ENCODE data around the gene ITGA11. TPM values are rescaled to one million over a fixed set of nuclear protein-coding genes. Genes with fewer than 3 reads are reported as not detected.

The ITGA11 gene
- total and polyA plus RNA-seq, 2 experiments from 2014 or later, result 0.03 to 0.40 TPM

DNA sequence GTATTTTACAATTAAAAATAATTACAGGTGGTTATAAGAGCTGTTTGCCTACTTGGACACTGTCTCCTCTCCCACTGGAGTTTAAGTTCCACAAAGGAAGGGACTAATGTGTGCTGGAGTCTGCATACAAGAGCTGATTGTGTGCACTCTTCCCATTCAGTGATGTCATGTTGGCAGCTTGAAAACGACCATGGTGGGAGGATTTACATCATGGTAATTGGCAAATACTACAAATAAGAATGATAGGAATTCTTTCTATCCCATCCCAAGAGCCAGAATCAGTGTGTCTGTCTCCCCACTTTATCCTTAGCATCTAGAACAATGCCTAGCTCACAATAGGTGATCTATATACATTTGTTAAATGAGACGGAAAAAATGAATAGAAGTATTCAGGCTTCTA, 14.1 kb downstream of the ITGA11 start:
- Histone ChIP-seq H3K79me2 (replicated peaks; ENCODE audit: insufficient read depth) (no peaks in the 10 kb centered on the region), H3K36me3 (ENCODE audit: insufficient read depth) (no peaks in the 10 kb centered on the region), H3K27me3 (ENCODE audit: insufficient read depth) (no peaks in the 10 kb centered on the region), H3K27ac (ENCODE audit: low read depth) (no peak overlapping the region), H3K4me1 (ENCODE audit: insufficient read depth) (peaks cover 13% of the 10 kb centered on the region), H3K4me3 (no peak overlapping the region), H3K4me2 (no peak overlapping the region), H2AFZ (no peak overlapping the region), H4K20me1 (replicated peaks; ENCODE audit: insufficient read depth) (no peaks in the 10 kb centered on the region), H3F3A (replicated peaks; ENCODE audit: low read depth) (no peaks in the 10 kb centered on the region), H3K9me2 (ENCODE audit: insufficient read depth) (0 out of 2 replicates have a peak, but pooled peaks cover 4% of the 10 kb centered on the region)
- Mint-ChIP-seq H3K27ac (no peak overlapping the region), H3K4me1 (peaks cover 29% of the 10 kb centered on the region), H3K9me3 (no peaks in the 10 kb centered on the region), H3K27me3 (ENCODE audit: insufficient read depth, low read depth, poor library complexity) (peaks cover 2% of the 10 kb centered on the region), H3K36me3 (ENCODE audit: low read depth) (no peaks in the 10 kb centered on the region; the same call in 2 of the 3 replicates), H3K4me3 (no peak overlapping the region)
- TF ChIP-seq, protein P1, sequence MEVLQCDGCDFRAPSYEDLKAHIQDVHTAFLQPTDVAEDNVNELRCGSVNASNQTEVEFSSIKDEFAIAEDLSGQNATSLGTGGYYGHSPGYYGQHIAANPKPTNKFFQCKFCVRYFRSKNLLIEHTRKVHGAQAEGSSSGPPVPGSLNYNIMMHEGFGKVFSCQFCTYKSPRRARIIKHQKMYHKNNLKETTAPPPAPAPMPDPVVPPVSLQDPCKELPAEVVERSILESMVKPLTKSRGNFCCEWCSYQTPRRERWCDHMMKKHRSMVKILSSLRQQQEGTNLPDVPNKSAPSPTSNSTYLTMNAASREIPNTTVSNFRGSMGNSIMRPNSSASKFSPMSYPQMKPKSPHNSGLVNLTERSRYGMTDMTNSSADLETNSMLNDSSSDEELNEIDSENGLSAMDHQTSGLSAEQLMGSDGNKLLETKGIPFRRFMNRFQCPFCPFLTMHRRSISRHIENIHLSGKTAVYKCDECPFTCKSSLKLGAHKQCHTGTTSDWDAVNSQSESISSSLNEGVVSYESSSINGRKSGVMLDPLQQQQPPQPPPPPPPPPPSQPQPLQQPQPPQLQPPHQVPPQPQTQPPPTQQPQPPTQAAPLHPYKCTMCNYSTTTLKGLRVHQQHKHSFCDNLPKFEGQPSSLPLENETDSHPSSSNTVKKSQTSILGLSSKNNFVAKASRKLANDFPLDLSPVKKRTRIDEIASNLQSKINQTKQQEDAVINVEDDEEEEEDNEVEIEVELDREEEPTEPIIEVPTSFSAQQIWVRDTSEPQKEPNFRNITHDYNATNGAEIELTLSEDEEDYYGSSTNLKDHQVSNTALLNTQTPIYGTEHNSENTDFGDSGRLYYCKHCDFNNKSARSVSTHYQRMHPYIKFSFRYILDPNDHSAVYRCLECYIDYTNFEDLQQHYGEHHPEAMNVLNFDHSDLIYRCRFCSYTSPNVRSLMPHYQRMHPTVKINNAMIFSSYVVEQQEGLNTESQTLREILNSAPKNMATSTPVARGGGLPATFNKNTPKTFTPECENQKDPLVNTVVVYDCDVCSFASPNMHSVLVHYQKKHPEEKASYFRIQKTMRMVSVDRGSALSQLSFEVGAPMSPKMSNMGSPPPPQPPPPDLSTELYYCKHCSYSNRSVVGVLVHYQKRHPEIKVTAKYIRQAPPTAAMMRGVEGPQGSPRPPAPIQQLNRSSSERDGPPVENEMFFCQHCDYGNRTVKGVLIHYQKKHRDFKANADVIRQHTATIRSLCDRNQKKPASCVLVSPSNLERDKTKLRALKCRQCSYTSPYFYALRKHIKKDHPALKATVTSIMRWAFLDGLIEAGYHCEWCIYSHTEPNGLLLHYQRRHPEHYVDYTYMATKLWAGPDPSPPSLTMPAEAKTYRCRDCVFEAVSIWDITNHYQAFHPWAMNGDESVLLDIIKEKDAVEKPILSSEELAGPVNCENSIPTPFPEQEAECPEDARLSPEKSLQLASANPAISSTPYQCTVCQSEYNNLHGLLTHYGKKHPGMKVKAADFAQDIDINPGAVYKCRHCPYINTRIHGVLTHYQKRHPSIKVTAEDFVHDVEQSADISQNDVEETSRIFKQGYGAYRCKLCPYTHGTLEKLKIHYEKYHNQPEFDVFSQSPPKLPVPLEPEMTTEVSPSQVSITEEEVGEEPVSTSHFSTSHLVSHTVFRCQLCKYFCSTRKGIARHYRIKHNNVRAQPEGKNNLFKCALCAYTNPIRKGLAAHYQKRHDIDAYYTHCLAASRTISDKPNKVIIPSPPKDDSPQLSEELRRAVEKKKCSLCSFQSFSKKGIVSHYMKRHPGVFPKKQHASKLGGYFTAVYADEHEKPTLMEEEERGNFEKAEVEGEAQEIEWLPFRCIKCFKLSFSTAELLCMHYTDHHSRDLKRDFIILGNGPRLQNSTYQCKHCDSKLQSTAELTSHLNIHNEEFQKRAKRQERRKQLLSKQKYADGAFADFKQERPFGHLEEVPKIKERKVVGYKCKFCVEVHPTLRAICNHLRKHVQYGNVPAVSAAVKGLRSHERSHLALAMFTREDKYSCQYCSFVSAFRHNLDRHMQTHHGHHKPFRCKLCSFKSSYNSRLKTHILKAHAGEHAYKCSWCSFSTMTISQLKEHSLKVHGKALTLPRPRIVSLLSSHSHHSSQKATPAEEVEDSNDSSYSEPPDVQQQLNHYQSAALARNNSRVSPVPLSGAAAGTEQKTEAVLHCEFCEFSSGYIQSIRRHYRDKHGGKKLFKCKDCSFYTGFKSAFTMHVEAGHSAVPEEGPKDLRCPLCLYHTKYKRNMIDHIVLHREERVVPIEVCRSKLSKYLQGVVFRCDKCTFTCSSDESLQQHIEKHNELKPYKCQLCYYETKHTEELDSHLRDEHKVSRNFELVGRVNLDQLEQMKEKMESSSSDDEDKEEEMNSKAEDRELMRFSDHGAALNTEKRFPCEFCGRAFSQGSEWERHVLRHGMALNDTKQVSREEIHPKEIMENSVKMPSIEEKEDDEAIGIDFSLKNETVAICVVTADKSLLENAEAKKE (CRISPR knock-in tag; IDR thresholded peaks at IDR 0.05), result no peak
- TF ChIP-seq, protein P2, sequence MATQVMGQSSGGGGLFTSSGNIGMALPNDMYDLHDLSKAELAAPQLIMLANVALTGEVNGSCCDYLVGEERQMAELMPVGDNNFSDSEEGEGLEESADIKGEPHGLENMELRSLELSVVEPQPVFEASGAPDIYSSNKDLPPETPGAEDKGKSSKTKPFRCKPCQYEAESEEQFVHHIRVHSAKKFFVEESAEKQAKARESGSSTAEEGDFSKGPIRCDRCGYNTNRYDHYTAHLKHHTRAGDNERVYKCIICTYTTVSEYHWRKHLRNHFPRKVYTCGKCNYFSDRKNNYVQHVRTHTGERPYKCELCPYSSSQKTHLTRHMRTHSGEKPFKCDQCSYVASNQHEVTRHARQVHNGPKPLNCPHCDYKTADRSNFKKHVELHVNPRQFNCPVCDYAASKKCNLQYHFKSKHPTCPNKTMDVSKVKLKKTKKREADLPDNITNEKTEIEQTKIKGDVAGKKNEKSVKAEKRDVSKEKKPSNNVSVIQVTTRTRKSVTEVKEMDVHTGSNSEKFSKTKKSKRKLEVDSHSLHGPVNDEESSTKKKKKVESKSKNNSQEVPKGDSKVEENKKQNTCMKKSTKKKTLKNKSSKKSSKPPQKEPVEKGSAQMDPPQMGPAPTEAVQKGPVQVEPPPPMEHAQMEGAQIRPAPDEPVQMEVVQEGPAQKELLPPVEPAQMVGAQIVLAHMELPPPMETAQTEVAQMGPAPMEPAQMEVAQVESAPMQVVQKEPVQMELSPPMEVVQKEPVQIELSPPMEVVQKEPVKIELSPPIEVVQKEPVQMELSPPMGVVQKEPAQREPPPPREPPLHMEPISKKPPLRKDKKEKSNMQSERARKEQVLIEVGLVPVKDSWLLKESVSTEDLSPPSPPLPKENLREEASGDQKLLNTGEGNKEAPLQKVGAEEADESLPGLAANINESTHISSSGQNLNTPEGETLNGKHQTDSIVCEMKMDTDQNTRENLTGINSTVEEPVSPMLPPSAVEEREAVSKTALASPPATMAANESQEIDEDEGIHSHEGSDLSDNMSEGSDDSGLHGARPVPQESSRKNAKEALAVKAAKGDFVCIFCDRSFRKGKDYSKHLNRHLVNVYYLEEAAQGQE (IDR thresholded peaks at IDR 0.05; ENCODE audit: unreplicated experiment), result no peak
- TF ChIP-seq CREB1 (CRISPR knock-in tag; IDR thresholded peaks at IDR 0.05; ENCODE audit: low read depth), result no peak
- TF ChIP-seq, protein P3, sequence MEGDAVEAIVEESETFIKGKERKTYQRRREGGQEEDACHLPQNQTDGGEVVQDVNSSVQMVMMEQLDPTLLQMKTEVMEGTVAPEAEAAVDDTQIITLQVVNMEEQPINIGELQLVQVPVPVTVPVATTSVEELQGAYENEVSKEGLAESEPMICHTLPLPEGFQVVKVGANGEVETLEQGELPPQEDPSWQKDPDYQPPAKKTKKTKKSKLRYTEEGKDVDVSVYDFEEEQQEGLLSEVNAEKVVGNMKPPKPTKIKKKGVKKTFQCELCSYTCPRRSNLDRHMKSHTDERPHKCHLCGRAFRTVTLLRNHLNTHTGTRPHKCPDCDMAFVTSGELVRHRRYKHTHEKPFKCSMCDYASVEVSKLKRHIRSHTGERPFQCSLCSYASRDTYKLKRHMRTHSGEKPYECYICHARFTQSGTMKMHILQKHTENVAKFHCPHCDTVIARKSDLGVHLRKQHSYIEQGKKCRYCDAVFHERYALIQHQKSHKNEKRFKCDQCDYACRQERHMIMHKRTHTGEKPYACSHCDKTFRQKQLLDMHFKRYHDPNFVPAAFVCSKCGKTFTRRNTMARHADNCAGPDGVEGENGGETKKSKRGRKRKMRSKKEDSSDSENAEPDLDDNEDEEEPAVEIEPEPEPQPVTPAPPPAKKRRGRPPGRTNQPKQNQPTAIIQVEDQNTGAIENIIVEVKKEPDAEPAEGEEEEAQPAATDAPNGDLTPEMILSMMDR (conservative IDR thresholded peaks at IDR 0.05; ENCODE audit: low read depth in 2 of 2), result no peak
- ATAC-seq, result no peak
- no peak for DNase-seq (ENCODE audit: low spot score)

Measured in GM23338 (cell line).